ENCODE results near the gene TDRD6.
"Not testable (repeated sequence)": the region's sequence is repeated elsewhere in the genome, so short reads cannot be mapped to it uniquely, and the experiment has no call there.

TDRD6 gene

GRCh38 chr6:46741910-46742309 is 54.2 kb downstream of the TDRD6 start:
- Histone ChIP-seq H3K4me2 (ENCODE audit: low read depth, low read length, poor library complexity, severe bottlenecking) (no peak overlapping the region), H2AFZ (ENCODE audit: low read length) (no peak overlapping the region), H3K9ac (ENCODE audit: low read depth, low read length, poor library complexity, severe bottlenecking) (no peak overlapping the region), H3K4me3 (ENCODE audit: low read length, poor library complexity, severe bottlenecking) (no peak overlapping the region), H3K4me1 (ENCODE audit: insufficient read depth, low read length, poor library complexity, severe bottlenecking) (no peaks in the 10 kb centered on the region), H3K36me3 (ENCODE audit: insufficient read depth, low read length) (no peaks in the 10 kb centered on the region), H3F3A (ENCODE audit: low read depth) (no peaks in the 10 kb centered on the region), H3K79me2 (ENCODE audit: insufficient read depth, low read length) (no peaks in the 10 kb centered on the region), H3K9me2 (replicated peaks; ENCODE audit: low read depth, low read length) (no peaks in the 10 kb centered on the region), H4K20me1 (ENCODE audit: insufficient read depth, low read length, poor library complexity, severe bottlenecking) (no peaks in the 10 kb centered on the region), H3K27me3 (ENCODE audit: insufficient read depth, low read length, poor library complexity, severe bottlenecking) (no peaks in the 10 kb centered on the region), H3K9me3 (ENCODE audit: insufficient read depth, low read depth, low read length) (no peaks in the 10 kb centered on the region)
- TF ChIP-seq CTCF (conservative IDR thresholded peaks at IDR 0.05; ENCODE audit: low read length) (no peak), EZH2phosphoT487 (IDR thresholded peaks at IDR 0.05; ENCODE audit: borderline replicate concordance) (no peak)

- H3F3A ChIP-seq (ENCODE audit: low read depth): no peaks in the 10 kb centered on the region
- no peaks in the 10 kb centered on the region for H3K79me2 ChIP-seq (ENCODE audit: insufficient read depth, low read length)
- no peak overlapping the region for H3K4me2 ChIP-seq (ENCODE audit: low read depth, low read length, poor library complexity, severe bottlenecking)
- no peak overlapping the region for H3K9ac ChIP-seq (ENCODE audit: low read depth, low read length, poor library complexity, severe bottlenecking)
- H3K4me3 ChIP-seq (ENCODE audit: low read length, poor library complexity, severe bottlenecking): no peak overlapping the region
- no peaks in the 10 kb centered on the region for H3K9me2 ChIP-seq (replicated peaks; ENCODE audit: low read depth, low read length)
- no peak overlapping the region for H2AFZ ChIP-seq (ENCODE audit: low read length)
- H4K20me1 ChIP-seq (ENCODE audit: insufficient read depth, low read length, poor library complexity, severe bottlenecking): no peaks in the 10 kb centered on the region
- TF ChIP-seq CTCF (conservative IDR thresholded peaks at IDR 0.05; ENCODE audit: low read length): no peak
- no peak for TF ChIP-seq EZH2phosphoT487 (IDR thresholded peaks at IDR 0.05; ENCODE audit: borderline replicate concordance)
- H3K36me3 ChIP-seq (ENCODE audit: insufficient read depth, low read length): no peaks in the 10 kb centered on the region
- no peaks in the 10 kb centered on the region for H3K4me1 ChIP-seq (ENCODE audit: insufficient read depth, low read length, poor library complexity, severe bottlenecking)
- H3K9me3 ChIP-seq (ENCODE audit: insufficient read depth, low read depth, low read length): no peaks in the 10 kb centered on the region
- no peaks in the 10 kb centered on the region for H3K27me3 ChIP-seq (ENCODE audit: insufficient read depth, low read length, poor library complexity, severe bottlenecking)
Observed at GRCh38 chr6:46743425-46744158, 55.9 kb downstream of the TDRD6 start.

GRCh38 chr6:46744159-46744725 is 56.6 kb downstream of the TDRD6 start:
- not testable (repeated sequence) for H3F3A ChIP-seq (ENCODE audit: low read depth); H4K20me1 ChIP-seq (ENCODE audit: insufficient read depth, low read length, poor library complexity, severe bottlenecking); H3K9me3 ChIP-seq (ENCODE audit: insufficient read depth, low read depth, low read length); H3K27me3 ChIP-seq (ENCODE audit: insufficient read depth, low read length, poor library complexity, severe bottlenecking); H3K4me1 ChIP-seq (ENCODE audit: insufficient read depth, low read length, poor library complexity, severe bottlenecking); H3K4me3 ChIP-seq (ENCODE audit: low read length, poor library complexity, severe bottlenecking); H3K9ac ChIP-seq (ENCODE audit: low read depth, low read length, poor library complexity, severe bottlenecking); H3K9me2 ChIP-seq (replicated peaks; ENCODE audit: low read depth, low read length); H3K79me2 ChIP-seq (ENCODE audit: insufficient read depth, low read length); H3K36me3 ChIP-seq (ENCODE audit: insufficient read depth, low read length); H3K4me2 ChIP-seq (ENCODE audit: low read depth, low read length, poor library complexity, severe bottlenecking); H2AFZ ChIP-seq (ENCODE audit: low read length)

- Histone ChIP-seq H3K9me3 (ENCODE audit: insufficient read depth, low read depth, low read length) (no peaks in the 10 kb centered on the region), H3K9me2 (replicated peaks; ENCODE audit: low read depth, low read length) (no peaks in the 10 kb centered on the region), H3K9ac (ENCODE audit: low read depth, low read length, poor library complexity, severe bottlenecking) (no peak overlapping the region), H3K4me1 (ENCODE audit: insufficient read depth, low read length, poor library complexity, severe bottlenecking) (no peaks in the 10 kb centered on the region), H3K4me2 (ENCODE audit: low read depth, low read length, poor library complexity, severe bottlenecking) (no peak overlapping the region), H3K79me2 (ENCODE audit: insufficient read depth, low read length) (no peaks in the 10 kb centered on the region), H4K20me1 (ENCODE audit: insufficient read depth, low read length, poor library complexity, severe bottlenecking) (no peaks in the 10 kb centered on the region), H3F3A (ENCODE audit: low read depth) (no peaks in the 10 kb centered on the region), H3K4me3 (ENCODE audit: low read length, poor library complexity, severe bottlenecking) (no peak overlapping the region), H3K27me3 (ENCODE audit: insufficient read depth, low read length, poor library complexity, severe bottlenecking) (no peaks in the 10 kb centered on the region), H3K36me3 (ENCODE audit: insufficient read depth, low read length) (no peaks in the 10 kb centered on the region), H2AFZ (ENCODE audit: low read length) (no peak overlapping the region)
- no peak for TF ChIP-seq EZH2phosphoT487 (IDR thresholded peaks at IDR 0.05; ENCODE audit: borderline replicate concordance)
Observed at GRCh38 chr6:46745973-46746372, 58.3 kb downstream of the TDRD6 start.
